Stimulated activated CD8-positive, alpha-beta memory T cell treated with anti-CD3 and anti-CD28 coated beads, Interleukin-4, amount 100 ng/mL, for 24 hours (primary cell): ENCODE measurements around the gene PROSER2.
"Not testable (repeated sequence)": the region's sequence is repeated elsewhere in the genome, so short reads cannot be mapped to it uniquely, and the experiment has no call there.

Source experiments
- DNase-seq: peaks from one replicate; pipeline ENCODE4 v3.0.0-alpha.2; 2020; ENCODE audit warnings: low read depth

Gene PROSER2

DNA sequence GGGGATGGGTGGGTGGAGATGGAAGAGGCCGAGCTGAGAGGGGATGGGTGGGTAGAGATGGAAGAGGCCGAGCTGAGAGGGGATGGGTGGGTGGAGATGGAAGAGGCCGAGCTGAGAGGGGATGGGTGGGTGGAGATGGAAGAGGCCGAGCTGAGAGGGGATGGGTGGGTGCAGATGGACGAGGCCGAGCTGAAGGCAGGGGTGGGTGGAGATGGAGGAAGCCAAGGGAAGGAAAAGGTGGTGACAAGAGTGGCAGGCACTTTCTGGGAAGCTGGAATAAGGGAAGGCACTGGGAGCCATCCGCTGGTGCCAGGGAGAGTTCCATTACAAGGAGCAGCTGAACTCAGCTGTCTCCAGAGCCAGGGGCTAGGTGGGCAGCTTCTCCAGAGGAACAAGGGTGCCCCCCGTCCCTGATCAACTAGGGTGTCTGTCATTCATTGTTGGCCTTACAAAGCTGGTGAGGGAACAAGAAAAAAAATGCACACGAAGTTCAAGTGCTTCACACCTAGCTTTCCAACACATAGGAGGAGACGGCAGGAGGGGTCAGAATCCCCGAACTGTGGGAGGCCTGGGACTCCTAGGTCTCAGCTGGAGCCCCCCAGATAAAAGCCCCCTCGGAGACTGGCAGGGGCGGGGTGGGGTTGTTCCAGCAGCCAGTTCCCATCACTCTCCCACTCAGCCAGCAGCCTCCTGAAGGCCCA, 62.4 kb downstream of the PROSER2 start:
- no peak for DNase-seq

DNA sequence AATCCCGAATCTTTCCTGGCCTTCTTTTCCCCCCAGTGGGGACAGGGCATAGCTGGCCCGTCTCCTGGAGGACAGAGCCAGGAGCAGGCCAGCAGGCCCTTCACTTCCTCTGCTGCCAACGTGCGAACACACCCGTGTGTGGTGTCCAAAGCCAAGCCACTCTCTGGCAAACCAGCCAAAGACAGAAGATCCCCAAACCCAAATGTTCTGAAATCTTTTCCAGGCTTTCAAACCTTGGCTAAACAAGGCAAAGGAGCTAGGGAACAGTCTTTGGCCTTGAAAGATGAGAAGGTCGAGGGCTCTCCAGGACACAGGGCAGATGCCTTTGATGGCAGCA, 63.0 kb downstream of the PROSER2 start:
- DNase-seq = no peak

- DNase-seq = no peak
These were observed 63.7 kb downstream of the PROSER2 start for GRCh38 chr10:11886851-11887250.

DNA sequence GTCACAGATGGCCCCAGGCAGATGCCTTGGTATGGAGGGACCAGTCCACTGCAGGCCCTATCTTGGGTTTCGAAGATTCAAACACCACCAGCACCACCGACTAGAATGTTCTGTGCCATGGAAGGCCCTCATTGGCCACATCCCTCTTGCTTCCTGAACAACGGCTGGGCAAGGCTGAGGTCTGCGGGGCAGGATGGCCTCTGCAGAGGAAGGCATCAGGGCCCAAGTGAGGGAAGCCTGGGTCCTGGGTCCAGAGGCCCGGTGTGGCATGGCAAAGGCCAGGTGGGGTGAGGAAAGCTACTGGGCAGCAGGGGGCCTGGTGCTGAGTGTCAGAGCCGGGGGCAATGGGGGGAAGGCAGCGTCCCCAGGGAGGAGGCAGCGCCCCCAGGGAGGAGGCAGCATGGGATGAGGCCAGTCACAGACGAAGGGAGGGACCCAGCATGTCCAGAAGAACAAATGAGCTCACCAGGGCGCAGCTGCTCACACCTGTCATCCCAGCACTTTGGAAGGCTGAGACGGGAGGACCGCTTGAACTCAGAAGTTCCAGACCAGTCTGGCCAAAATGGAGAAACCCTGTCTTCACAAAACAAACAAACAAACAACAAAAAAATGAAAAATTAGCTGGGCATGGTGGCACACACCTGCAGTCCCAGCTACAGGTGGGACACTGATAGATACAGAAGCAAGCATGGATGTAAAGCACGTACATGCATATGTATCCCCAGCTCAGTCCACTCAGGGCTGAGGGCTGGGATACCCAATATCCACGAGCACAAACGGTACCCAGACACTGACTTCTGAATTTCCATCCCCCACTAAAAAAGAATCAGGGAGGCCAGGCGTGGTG, 64.4 kb downstream of the PROSER2 start:
- DNase-seq = no peak

DNA sequence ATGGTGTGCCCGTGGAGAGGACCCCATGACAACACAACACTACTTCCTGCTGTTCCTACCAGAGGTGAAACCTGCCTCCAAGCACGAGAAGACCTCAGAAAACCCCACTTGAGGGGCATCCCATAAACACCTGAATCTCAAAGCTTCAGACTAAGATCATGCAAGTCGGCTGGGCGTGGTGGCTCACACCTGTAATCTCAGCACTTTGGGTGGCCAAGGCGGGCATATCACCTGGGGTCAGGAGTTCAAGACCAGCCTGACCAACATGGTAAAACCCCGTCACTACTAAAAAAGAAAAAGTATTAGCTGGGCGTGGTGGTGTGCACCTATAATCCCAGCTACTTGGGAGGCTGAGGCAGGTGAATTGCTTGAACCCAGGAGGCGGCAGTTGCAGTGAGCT, 66.1 kb downstream of the PROSER2 start:
- DNase-seq = not testable (repeated sequence)

DNA sequence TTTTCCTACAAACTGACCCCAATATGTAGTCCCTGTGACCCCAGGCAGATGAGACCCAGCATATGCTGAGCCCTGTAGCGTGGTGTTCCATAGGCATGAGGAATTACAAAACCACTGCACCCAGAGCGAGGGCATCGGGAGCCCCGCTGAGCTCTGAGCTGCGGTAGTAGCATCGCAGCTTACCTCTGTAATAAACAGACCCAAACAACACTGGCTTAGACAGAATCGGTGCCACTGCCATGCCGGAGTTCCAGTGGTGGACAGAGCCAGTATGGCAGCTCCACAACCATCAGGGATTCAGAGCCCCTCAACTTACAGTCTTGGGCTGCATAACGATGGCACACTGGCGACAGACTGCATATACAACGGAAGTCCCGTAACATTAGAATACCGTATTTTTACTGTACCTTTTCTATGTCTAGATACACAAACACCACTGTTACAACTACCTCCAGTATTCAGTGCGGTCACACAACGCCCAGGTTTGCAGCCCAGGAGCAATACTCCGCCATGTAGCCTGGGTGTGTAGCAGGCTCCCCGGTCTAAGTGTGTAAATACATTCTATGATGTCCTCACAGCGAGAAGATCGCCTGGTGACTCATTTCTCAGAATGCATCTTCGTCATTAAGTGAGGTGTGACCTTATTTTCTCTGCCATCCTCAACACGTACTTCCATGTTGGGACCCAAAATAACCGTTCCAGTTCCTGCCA, 68.8 kb downstream of the PROSER2 start:
- DNase-seq = no peak

GRCh38 chr10:11893749-11894278, 70.7 kb downstream of the PROSER2 start:
- no peak for DNase-seq

DNA sequence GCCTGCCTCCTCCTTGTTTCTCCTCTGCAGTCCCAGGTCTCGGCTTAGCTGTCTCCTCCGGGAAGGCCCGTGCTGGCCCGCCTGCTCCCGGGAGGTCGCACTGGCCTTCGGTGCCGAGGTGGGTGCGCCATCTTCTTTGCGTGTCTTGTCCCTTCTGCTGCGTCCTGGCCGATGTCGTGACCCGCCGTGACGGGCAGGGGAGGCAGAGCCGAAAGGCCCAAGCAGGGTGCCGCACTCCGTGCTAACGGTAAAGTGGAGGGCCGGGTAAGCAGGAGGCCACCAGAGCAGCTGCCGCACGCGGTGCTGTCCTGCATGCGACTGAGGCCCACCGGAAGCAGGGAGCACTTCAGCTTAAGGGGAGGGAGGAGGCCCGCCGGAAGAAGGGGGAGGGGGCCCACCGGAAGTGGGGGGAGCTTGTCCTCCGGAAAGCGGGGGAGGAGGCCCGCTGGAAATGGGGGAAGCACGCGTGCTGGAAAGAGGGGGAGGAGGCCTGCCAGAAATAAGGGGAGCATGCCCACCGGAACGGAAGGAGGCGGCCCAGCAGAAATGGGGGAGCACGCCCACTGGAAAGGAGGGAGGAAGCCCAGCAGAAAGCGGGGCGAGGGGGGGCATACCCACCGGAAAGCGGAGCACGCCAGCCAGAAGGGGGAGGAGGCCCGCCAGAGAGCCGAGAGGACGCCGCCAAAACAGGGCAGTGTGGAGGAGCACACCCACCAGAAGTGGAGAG, 71.4 kb downstream of the PROSER2 start:
- DNase-seq = no peak

GRCh38 chr10:11895108-11895466, 71.9 kb downstream of the PROSER2 start:
- no peak for DNase-seq

- no peak for DNase-seq
These were observed 72.4 kb downstream of the PROSER2 start for GRCh38 chr10:11895598-11895997.

GRCh38 chr10:11896549-11897200, 73.5 kb downstream of the PROSER2 start:
- no peak for DNase-seq

DNA sequence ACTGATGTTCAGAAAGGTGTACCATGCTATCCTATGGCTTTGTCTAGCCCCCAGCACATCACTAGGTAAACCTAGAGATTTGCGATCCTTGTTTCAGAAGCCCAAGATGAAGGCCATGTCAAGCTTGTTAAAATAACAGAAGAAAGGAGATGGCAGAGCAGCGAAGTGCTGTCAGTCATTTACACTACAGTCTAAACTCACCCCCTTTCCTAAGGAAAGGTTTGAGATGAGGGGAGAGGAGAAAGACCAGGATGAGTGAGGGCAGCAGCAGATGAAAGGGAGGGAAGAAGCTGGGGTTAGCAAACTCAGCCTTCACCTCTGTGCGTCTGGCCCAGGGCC, 74.8 kb downstream of the PROSER2 start:
- DNase-seq = no peak

DNA sequence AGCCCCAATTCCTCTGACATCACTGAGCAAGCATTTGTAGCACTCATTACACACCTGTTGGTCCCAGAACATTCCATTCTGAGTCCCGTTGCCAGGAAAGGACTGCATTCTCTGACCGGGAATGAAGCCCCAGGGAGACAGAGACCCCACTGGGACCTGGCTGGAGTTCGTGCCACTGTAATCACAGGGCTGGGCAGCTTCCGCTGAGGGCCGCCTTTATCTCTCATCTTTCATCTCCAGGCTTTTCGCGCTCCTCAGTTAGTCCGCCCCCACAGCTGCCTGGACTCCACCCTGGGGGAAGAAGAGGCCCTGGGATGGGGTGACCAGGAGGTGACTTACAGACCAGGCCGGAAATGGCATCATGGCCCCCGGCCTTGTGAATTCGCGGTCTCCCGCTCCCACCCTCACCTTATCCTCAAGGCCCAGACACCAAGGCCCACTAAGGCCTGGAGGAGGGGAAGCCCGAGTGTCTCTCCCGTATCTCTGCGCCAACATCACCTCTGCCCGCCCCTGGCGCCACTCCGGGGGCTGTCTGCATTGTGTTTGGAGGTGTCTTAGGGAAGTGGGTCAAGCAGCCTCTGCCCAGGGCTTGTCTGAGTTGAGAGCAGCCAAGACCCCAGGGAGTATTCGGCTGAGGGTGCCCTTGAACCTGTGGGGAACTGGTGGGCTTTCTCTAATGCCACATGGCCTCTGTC, 75.4 kb downstream of the PROSER2 start:
- DNase-seq = no peak

GRCh38 chr10:11899067-11899876, 76.1 kb downstream of the PROSER2 start:
- no peak for DNase-seq

- DNase-seq = no peak
These were observed 77.8 kb downstream of the PROSER2 start for GRCh38 chr10:11901036-11901301.

DNA sequence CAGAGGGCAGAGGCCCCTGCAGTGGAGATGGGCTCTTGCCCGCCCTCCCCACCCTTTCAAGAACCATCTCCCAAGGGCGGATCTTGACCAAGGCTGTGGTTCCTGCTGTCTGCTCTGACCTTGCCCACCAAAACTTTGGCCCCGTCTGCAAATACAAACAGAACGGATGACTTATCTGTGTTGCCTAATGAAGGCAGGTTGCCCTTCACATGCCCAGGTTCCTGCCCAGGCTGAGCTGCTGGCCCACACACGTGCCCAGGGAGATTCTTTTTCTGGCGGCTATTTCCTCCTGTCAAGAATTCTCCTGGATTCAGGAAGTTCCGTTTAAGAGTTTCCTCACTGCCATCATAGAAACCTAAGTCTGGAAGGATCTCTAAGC, 78.3 kb downstream of the PROSER2 start:
- DNase-seq = no peak

- no peak for DNase-seq
These were observed 78.8 kb downstream of the PROSER2 start for GRCh38 chr10:11901833-11902475.

DNA sequence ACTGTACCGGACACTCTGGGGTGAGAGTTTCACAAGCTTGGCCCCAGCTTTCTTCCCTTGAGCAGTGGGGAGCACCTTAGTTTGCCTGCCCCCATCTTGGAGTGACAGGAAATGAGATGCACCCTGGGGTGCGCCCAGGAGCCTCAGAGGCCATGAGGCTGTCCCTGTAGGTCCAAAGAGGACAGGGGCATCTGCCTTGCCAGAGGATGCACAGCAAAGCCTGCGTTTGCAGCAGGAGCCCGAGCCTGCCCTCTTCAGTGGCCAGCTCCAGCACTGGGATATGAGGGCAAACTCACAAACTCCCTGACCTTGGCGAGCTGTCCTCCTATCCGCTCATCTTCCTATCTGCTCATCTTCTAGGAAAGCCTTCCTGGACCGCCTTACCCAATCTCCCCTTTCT, 79.5 kb downstream of the PROSER2 start:
- DNase-seq = no peak

- DNase-seq = no peak
These were observed 83.6 kb downstream of the PROSER2 start for GRCh38 chr10:11906714-11907113.

DNA sequence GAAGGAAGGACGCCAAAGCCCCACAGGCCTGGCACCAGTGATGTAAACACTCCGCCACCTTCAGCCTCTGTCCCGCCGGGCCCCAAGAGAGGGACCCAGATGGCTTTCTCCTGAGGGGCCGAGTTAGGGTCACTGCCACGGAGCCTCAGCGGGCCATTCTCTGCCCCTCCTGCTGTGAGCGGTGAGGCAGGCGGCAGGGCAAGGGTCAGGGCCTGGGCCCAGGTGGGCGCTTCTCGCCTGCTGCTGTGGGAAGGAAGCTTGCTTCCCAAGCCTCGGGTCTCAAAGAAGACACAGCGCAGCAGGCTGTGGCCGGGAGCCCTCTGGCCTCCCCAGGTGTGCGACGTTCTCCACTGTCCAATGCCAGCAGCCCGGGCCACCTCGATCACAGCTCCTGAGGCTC, 84.8 kb downstream of the PROSER2 start:
- no peak for DNase-seq
